Stomach (tissue), 4 donors: ENCODE data around the gene ZFYVE9.

Experiments
- CTCF ChIP-seq, 7 experiments: fragments of 450-650 bp in 4 of 7; fragments of 200-600 bp in 3 of 7; sonication (generic) in 3 of 7; IDR thresholded peaks; one replicate each; pipeline ENCODE4 v1.5.1; 2016 to 2019; ENCODE audit warnings: antibody characterized with exemption in 7 of 7, control low read depth in 2 of 7, mild to moderate bottlenecking in 1 of 7
- EP300 ChIP-seq: sonication (generic); formaldehyde crosslinking; IDR thresholded peaks from one replicate; pipeline ENCODE4 v1.6.1; 2017; ENCODE audit warnings: antibody characterized with exemption
- POLR2A ChIP-seq, 4 donors: fragments of 450-650 bp; IDR thresholded peaks; one replicate each; pipeline ENCODE4 v1.6.1; 2016; ENCODE audit warnings: antibody characterized with exemption in 4 of 4, control low read depth in 2 of 4, mild to moderate bottlenecking in 1 of 4, moderate library complexity in 1 of 4
- POLR2AphosphoS5 ChIP-seq, 3 donors: sonication (generic); formaldehyde crosslinking; IDR thresholded peaks; one replicate each; pipeline ENCODE4 v1.6.1; 2016; ENCODE audit warnings: antibody characterized with exemption in 3 of 3

GRCh38 chr1:52288286-52288685, 146.4 kb downstream of the ZFYVE9 start:
- TF ChIP-seq CTCF (IDR thresholded peaks at IDR 0.05) = no peak
- TF ChIP-seq EP300 = no peak
- TF ChIP-seq POLR2AphosphoS5 (IDR thresholded peaks at IDR 0.05) = no peak
- TF ChIP-seq POLR2A (IDR thresholded peaks at IDR 0.05) = no peak
